Measurements from ENCODE around the gene MACROD1. TPM values are rescaled to one million over a fixed set of nuclear protein-coding genes. Genes with fewer than 3 reads are reported as not detected.
"Not testable (repeated sequence)": the region's sequence is repeated elsewhere in the genome, so short reads cannot be mapped to it uniquely, and the experiment has no call there.

MACROD1 gene
- total RNA-seq, 2 donors from 2014 or later: 31.6 to 47.0 TPM

- DNase-seq: peak in 1 of 2 donors; percentile 65
- peak; percentile 38 for ATAC-seq
- intact Hi-C loops (cut with DNase I, micrococcal nuclease): no loop called here
These were observed 180.1 kb downstream of the MACROD1 start for GRCh38 chr11:63985812-63986155.

DNA sequence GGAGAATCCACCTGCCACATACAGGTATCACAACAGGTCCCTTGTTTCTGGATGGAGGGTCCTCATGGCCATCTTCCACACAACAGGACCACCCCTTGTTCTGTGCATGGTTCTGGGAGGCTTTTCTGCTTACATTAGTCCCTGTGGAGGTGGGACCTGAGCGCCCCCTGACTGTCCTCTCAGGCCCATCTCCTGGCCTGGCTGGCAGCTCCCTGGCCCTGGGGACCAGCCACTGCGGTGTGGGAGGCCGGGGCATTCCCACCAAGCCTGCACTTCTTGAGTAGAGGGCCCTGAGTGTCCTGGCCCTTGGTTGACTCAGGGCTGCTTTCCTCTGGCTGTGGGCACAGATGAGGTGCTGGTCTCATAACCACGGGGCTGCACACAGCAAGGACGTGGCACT lies 186.5 kb downstream of the MACROD1 start:
- DNase-seq: no peak
- ATAC-seq: no peak
- intact Hi-C loops (cut with DNase I, micrococcal nuclease): no loop called here

DNA sequence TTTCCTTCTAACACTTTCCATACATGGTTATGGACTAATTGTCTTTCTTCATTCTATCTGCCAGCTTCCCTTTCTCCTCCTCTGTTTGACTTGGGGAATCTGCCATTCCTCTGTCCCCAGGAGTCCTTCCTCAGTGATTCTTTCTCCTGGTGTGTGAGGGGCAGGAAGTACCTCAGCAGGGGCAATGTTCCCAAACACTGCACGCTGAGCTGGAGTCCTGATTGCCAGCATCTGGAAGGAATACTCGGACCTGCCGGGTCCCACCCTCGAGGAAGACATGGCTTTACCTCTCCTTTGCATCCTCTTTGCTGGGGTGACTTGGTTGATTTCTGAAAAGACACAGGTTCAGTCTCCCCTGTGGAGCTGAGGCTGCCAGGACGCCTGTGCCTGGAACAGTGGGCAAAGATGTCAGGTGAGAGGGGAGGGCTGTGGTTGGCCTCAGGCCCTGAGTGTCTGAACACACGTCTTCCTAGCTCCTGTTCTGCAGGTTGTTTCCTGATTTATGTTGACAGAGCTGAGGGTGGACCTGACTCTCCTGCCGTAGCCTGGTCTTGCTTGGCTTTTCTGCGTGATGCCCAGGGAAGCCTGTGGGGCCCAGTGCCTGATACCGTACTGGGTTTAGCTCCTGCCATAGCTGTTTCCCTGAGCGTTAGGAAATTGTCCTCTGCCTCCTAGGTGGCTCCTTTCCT lies 187.2 kb downstream of the MACROD1 start:
- ATAC-seq (no peak), DNase-seq (no peak)
- intact Hi-C loops (cut with DNase I, micrococcal nuclease): no loop called here

GRCh38 chr11:63974259-63975143 lies 191.4 kb downstream of the MACROD1 start, which contains the start of gene COX8A:
COX8A (plus strand) TSS chr11:63974620; CDS start chr11:63974681, 61 bp downstream.
- DNase-seq: peak; percentile 96 to 99
- peak; percentile 93 for ATAC-seq
- intact Hi-C loops (cut with DNase I, micrococcal nuclease): no loop called here

GRCh38 chr11:63973912-63974258 lies 192.0 kb downstream of the MACROD1 start:
- DNase-seq; ATAC-seq; intact Hi-C loops (cut with DNase I, micrococcal nuclease): not testable (repeated sequence)

DNA sequence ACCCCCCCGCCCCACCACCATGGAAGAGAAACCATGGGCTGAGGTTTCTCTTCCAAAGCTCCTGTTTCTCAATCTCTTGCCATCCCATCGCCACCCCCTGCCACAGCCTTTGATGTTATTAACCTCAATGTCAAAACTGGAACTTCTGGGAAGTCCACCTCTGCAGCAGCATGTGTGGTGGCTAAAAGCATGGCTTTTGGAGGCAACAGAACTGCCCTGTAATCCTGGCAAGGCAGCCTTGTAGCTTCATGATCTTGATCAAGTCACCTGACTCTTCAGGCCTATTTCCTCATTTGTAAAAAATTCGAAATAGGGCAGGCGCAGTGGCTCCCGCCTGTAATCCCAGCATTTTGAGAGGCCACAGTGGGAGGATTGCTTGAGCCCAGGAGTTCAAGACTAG lies 195.0 kb downstream of the MACROD1 start:
- ATAC-seq: no peak
- intact Hi-C loops (cut with DNase I, micrococcal nuclease): no loop called here

GRCh38 chr11:63969461-63969860 lies 196.5 kb downstream of the MACROD1 start:
- intact Hi-C loops (cut with DNase I, micrococcal nuclease): no loop called here

More for the DNA sequence above, 195.0 kb downstream of the MACROD1 start:
- DNase-seq: no peak

DNA sequence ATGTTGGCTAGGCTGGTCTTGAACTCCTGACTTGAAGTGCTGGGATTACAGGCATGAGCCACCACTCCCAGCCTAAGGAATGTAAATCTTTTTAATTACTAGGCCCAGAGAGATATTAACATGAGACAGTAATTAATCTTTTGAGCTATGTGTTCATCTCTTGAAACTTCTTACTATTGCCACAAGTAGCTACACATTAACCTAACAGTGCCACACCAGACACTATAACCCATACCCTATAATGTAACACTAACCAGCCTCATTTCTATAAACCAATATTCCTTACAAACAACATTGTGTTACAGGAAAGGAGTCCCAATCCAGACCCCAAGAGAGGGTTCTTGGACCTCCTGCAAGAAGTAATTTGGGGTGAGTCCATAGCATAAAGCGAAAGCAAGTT lies 199.5 kb downstream of the MACROD1 start:
- DNase-seq (no peak), ATAC-seq (peak; percentile 51)
- intact Hi-C loops (cut with DNase I, micrococcal nuclease): no loop called here

More at GRCh38 chr11:63969461-63969860, 196.5 kb downstream of the MACROD1 start:
- DNase-seq (no peak), ATAC-seq (no peak)

DNA sequence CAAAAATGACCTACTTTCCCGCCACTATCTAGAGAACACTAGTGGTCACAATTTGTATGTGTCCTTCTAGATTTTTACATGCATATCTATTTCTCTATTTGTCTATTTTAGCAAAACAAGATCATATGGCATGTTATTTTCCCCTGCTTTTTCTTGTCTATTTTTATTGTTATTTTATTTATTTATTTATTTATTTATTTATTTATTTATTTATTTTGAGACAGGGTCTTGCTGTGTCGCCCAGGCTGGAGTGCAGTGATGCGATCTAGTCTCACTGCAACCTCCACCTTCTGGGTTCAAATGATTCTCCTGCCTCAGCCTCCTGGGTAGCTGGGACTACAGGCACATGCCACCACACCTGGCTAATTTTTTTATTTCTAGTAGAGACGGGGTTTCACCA lies 202.0 kb downstream of the MACROD1 start:
- intact Hi-C loops (cut with DNase I, micrococcal nuclease); ATAC-seq; DNase-seq: not testable (repeated sequence)

DNA sequence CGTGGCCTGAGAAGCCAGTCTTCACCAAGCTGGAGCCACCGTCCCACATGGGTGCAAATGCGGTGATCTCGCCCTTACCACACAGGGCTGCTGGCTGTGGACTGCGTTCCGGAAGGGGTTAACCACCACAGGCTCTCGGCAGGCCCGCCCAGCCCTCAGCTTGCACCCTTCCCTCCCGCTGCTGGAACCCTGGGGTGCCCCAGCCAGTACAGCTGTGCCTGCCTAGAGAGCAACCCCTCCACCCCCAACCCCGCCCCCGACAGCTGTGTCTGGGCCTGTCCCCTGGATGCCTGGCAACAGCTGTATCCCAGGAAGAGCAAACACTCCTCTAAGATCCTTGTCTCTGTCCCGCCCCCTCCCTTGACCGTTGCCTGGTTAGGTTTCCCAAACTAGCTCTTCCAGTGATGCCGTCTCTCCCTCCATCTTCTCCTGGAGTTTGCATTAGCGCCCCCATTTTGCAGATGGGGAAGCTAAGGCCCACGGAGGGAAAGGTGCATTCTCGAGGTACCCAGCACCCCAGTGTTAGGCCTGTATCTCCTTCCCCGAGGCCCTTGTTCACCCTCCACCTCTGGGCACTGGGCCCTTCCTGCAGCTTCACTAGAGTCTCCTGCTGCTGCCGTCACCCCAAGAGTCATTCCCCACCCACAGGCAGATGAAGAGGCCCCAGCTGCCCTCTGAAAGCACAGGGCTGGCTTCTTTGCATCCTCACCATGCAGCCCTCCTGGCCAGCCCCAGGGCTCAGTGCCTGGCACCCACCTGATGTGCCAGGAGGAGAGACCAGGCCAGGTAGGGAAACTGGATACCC lies 204.1 kb downstream of the MACROD1 start:
- DNase-seq (no peak), ATAC-seq (peak; percentile 48)
- intact Hi-C loops (cut with DNase I, micrococcal nuclease): no loop called here

GRCh38 chr11:63958008-63958407 lies 207.9 kb downstream of the MACROD1 start:
- ATAC-seq (no peak), DNase-seq (no peak)
- intact Hi-C loops (cut with DNase I, micrococcal nuclease): no loop called here

DNA sequence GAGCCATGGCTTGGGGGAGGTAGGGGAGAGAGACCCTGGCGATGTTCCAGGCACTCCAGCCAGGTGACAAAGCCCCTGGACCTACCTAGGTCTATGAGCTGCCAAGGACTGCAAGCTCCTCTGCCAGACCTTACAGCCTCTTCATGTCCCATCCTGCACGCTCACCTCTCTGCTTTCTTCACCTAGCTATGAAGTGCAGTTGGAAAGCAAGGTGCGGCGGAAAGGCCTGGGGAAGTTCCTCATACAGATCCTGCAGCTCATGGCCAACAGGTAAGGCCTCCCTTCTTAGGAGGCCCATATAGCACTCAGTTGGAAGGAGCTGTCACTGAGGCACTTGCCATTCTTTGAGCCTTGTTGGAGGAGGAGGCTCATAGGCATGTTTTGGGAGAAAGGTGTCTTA lies 213.3 kb downstream of the MACROD1 start:
- intact Hi-C loops (cut with DNase I, micrococcal nuclease): no loop called here
- ATAC-seq (no peak), DNase-seq (no peak)

DNA sequence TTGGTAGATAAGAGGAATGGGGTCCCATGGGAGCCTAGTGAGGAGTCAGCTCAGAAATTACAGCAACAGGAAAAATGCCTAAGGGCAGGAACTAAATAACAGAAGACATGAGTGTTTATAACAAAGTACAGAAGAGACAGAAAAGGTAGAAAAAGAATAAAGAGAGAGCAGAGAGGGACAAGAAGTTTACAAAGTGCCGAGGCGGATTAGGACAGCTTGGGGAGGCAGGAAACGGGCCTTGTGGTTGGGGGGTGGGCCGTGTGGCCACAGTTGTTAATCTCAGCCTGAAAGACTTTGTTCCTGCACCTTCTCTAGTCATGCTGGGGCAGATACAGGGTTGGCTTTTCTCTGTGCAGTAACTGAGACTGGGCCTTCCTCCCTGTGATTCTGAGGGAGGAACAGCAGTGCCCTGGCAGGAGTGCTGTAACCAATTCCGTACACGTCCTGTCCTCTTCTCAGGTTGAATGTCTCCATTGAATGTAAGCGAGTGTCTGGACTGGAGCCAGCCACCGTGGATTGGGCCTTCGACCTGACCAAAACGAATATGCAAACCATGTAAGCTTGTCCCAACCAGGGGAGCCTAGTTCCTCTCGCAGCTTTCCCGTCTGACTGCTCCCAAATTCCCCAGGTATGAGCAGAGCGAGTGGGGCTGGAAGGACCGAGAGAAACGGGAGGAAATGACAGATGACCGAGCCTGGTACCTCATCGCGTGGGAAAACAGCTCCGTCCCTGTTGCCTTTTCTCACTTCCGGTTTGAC lies 214.0 kb downstream of the MACROD1 start:
- DNase-seq (no peak), ATAC-seq (no peak)
- intact Hi-C loops (cut with DNase I, micrococcal nuclease): no loop called here

Other genes with a start within 250 kb of the MACROD1 start
- gene RCOR2, start 248.9 kb downstream of the MACROD1 start, total RNA-seq: 1 to 10 TPM; 2.1 to 2.5 TPM
- gene NAA40, start 227.1 kb downstream of the MACROD1 start, total RNA-seq: 10 to 100 TPM; 24.6 to 34.2 TPM
- 100 to 1,000 TPM; 663 to 843 TPM for gene COX8A, start 191.5 kb downstream of the MACROD1 start, total RNA-seq
- gene OTUB1, start 179.7 kb downstream of the MACROD1 start, total RNA-seq: 10 to 100 TPM; 67.7 to 79.7 TPM
- gene FLRT1, start 130.2 kb downstream of the MACROD1 start, total RNA-seq: 1 to 10 TPM in 1 of 2 donors, not detected in 1; 1.2 TPM
- gene STIP1, start 20.1 kb upstream of the MACROD1 start, total RNA-seq: 10 to 100 TPM; 61.2 to 75.1 TPM
- gene FERMT3, start 40.6 kb upstream of the MACROD1 start, total RNA-seq: 10 to 100 TPM; 16.1 to 21.7 TPM
- 10 to 100 TPM; 58.5 to 74.6 TPM for gene TRPT1, start 60.1 kb upstream of the MACROD1 start, total RNA-seq
- gene NUDT22, start 60.2 kb upstream of the MACROD1 start, total RNA-seq: 100 to 1,000 TPM; 116 to 154 TPM
- 10 to 100 TPM; 54.8 to 60.6 TPM for gene DNAJC4, start 64.4 kb upstream of the MACROD1 start, total RNA-seq
- gene VEGFB, start 68.5 kb upstream of the MACROD1 start, total RNA-seq: 10 to 100 TPM; 40.8 to 68.8 TPM
- gene FKBP2, start 75.0 kb upstream of the MACROD1 start, total RNA-seq: 100 to 1,000 TPM in 1 of 2 donors, 10 to 100 TPM in 1; 78.5 to 104 TPM
- 100 to 1,000 TPM in 1 of 2 donors, 10 to 100 TPM in 1; 96.2 to 147 TPM for gene PPP1R14B, start 80.8 kb upstream of the MACROD1 start, total RNA-seq
- 10 to 100 TPM; 69.9 to 92.2 TPM for gene PLCB3, start 85.4 kb upstream of the MACROD1 start, total RNA-seq
- 10 to 100 TPM; 83.9 to 90.0 TPM for gene BAD, start 118.6 kb upstream of the MACROD1 start, total RNA-seq
- gene GPR137, start 119.7 kb upstream of the MACROD1 start, total RNA-seq: 10 to 100 TPM; 31.2 to 37.3 TPM
- gene KCNK4, start 125.2 kb upstream of the MACROD1 start, total RNA-seq: not detected
- under 1 TPM; 0.43 to 0.98 TPM for gene CATSPERZ, start 134.2 kb upstream of the MACROD1 start, total RNA-seq
- gene ESRRA, start 139.4 kb upstream of the MACROD1 start, total RNA-seq: 100 to 1,000 TPM; 185 to 212 TPM
- 10 to 100 TPM; 60.6 to 67.5 TPM for gene TRMT112, start 151.4 kb upstream of the MACROD1 start, total RNA-seq
- gene PRDX5, start 152.0 kb upstream of the MACROD1 start, total RNA-seq: 100 to 1,000 TPM; 272 to 327 TPM
- 10 to 100 TPM; 21.6 to 28.8 TPM for gene CCDC88B, start 174.1 kb upstream of the MACROD1 start, total RNA-seq
- 10 to 100 TPM; 30.4 to 42.6 TPM for gene RPS6KA4, start 193.0 kb upstream of the MACROD1 start, total RNA-seq

All from left colon (tissue), 2 donors.